NT2/D1 (cell line): Measurements from ENCODE around the gene GPD1L.
A peak's percentile ranks its signal among the peaks of the same experiment; 100 is the strongest.

Experiments
- DNase-seq: peaks from one replicate; pipeline ENCODE4 v3.0.0-alpha.2; 2011; ENCODE audit warnings: low read depth, low spot score
- H3K27me3 ChIP-seq: 2 replicates; pipeline ENCODE4 v1.6.0; 2011; ENCODE audit warnings: mild to moderate bottlenecking; ENCODE audit not compliant: insufficient read length, insufficient read depth
- H3K36me3 ChIP-seq: 2 replicates; pipeline ENCODE4 v1.6.1; 2011; ENCODE audit warnings: mild to moderate bottlenecking, low read length, mixed read lengths; ENCODE audit not compliant: insufficient read depth, insufficient read length
- H3K4me1 ChIP-seq: 2 replicates; pipeline ENCODE4 v1.5.1; 2011; ENCODE audit not compliant: insufficient read depth, insufficient read length
- H3K4me3 ChIP-seq: 2 replicates; pipeline ENCODE4 v1.5.1; 2011; ENCODE audit warnings: low read depth; ENCODE audit not compliant: insufficient read length
- H3K9ac ChIP-seq: 2 replicates; pipeline ENCODE4 v1.6.0; 2011; ENCODE audit warnings: low read depth; ENCODE audit not compliant: insufficient read length
- H3K9me3 ChIP-seq: 2 replicates; pipeline ENCODE4 v1.5.1; 2011; ENCODE audit warnings: mild to moderate bottlenecking, low read length; ENCODE audit not compliant: insufficient read depth
- SUZ12 ChIP-seq: IDR thresholded peaks from 2 replicates; pipeline ENCODE4 v1.6.1; 2011; ENCODE audit not compliant: insufficient read length, insufficient read depth; ENCODE audit errors: extremely low read depth
- YY1 ChIP-seq: IDR thresholded peaks from 2 replicates; pipeline ENCODE4 v1.6.1; 2011; ENCODE audit not compliant: insufficient read length, insufficient read depth
- ZNF274 ChIP-seq: IDR thresholded peaks from 2 replicates; pipeline ENCODE4 v1.6.1; 2011; ENCODE audit warnings: mild to moderate bottlenecking, low read depth, low read length

The GPD1L gene

DNA sequence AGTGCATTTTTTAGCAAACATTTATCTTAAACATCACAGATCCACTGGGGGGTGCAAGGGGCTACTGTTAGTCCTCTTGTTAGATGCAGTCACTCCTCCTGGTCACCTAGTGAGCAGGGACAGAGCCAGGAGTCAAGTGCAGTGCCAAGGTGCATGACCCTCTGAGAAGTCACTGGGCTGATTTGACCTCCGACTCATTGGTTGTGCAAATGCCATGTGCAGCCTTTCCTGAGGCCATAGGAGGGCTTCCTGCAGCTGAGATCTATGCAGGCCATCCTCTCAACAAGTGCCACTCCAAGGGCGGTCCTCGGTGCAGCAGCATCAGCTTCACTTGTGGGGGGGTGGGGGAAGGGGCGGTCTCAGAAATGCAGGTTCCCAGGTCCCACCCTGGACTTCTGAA, 60.2 kb downstream of the GPD1L start:
- no peaks in the 10 kb centered on the region for H3K27me3 ChIP-seq
- no peak for DNase-seq
- H3K9me3 ChIP-seq: peaks cover 54% of the 10 kb centered on the region
- TF ChIP-seq SUZ12 (no peak), YY1 (no peak), ZNF274 (no peak)
- H3K4me3 ChIP-seq: no peak overlapping the region
- no peaks in the 10 kb centered on the region for H3K36me3 ChIP-seq
- H3K4me1 ChIP-seq: no peaks in the 10 kb centered on the region
- H3K9ac ChIP-seq: no peak overlapping the region

DNA sequence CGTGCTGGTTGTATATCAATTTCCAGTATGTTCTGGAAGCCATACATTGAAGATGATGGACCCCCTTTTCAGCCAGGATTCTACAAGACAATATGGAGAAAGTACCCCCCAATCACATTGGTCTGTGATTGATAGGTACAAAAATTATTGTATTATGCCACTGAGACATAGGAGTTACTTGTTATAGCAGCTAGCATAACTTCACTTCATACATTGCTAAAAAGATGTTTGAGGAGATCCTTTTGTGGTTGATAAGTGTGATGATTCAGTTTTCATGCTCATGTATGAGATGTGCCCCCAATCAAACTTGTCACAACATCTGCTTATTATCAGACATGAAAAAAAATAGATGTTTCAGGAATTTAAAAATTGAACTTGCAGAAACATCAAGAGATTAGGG, 66.0 kb downstream of the GPD1L start:
- no peaks in the 10 kb centered on the region for H3K27me3 ChIP-seq
- TF ChIP-seq SUZ12 (no peak), YY1 (no peak), ZNF274 (no peak)
- H3K9ac ChIP-seq: no peak overlapping the region
- DNase-seq: no peak
- H3K4me1 ChIP-seq: no peaks in the 10 kb centered on the region
- H3K9me3 ChIP-seq: peaks cover 32% of the 10 kb centered on the region; the same call in 1 of the 2 replicates
- H3K4me3 ChIP-seq: no peak overlapping the region
- H3K36me3 ChIP-seq: no peaks in the 10 kb centered on the region

DNA sequence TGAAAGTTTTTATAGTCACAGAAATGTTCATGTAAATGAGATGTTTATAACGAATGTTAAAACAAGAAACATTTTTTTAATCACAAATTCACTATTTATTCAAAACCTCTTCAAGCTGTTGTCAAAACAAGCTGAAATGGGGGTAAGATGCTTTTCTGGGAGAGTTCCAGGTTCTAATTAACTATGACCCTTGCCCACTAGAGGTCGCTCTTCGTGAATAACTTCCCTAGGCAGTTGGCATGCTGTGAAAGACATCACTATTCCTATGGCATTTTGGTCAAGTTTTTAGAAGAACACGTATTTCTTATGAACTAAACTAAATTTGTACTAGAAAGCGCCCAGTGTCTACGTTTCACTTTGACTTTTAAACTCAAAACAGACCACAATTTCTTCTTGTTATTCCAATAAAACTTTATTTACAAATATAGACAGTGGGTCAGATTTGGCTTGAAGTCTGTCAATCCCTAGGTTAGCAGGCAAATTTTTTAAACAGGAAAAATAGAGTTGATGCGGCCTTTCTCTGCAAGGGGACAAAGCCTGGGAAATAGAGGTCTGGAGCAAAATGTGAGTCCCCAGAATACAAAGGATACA, 69.3 kb downstream of the GPD1L start:
- peak; percentile 68 for DNase-seq
- TF ChIP-seq YY1 (no peak), SUZ12 (no peak), ZNF274 (no peak)

DNA sequence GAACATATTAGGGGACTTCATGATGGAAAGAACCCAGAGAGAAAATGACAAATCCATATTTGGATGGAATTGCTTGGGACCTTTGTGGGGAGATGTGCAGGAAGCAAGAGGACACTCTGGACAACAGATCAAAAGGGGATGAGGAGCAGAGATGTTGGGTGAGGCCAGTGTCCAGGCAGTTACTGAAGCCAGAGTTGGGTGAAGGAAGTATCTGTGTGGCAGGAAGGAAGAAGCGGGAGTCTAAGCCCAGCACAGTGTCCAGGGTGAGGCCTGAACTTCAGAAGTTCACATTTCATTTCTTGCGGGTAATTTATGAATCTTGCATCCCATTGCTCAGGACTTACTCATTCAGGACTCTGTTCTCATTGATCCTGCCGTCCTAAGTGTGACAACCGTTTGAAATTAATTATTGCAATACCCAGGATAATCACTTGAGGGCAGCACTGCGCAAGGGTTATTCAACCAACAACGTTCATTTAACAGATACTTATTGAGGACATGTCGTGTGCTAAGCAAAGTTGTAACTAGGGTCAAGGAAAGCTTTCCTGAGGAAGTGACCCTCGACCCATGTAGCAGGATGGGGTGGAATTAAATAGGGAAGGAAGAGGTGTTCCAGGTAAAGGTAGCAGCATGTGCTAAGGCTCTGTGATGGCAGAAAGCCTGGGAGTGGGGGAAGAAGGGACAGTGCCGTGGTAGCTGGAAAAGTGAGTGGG, 70.7 kb downstream of the GPD1L start:
- Histone ChIP-seq H3K9ac (no peak overlapping the region), H3K4me3 (no peak overlapping the region), H3K27me3 (no peaks in the 10 kb centered on the region), H3K36me3 (no peaks in the 10 kb centered on the region), H3K9me3 (0 out of 2 replicates have a peak, but pooled peaks cover 3% of the 10 kb centered on the region), H3K4me1 (no peaks in the 10 kb centered on the region)
- peak; percentile 38 for DNase-seq
- TF ChIP-seq YY1 (no peak), ZNF274 (no peak), SUZ12 (no peak)

More for the DNA sequence above, 69.3 kb downstream of the GPD1L start:
- H3K36me3 ChIP-seq: no peaks in the 10 kb centered on the region
- peaks cover 17% of the 10 kb centered on the region; the same call in 1 of the 2 replicates for H3K9me3 ChIP-seq
- H3K27me3 ChIP-seq: no peaks in the 10 kb centered on the region
- H3K4me3 ChIP-seq: no peak overlapping the region
- no peak overlapping the region for H3K9ac ChIP-seq
- no peaks in the 10 kb centered on the region for H3K4me1 ChIP-seq

DNA sequence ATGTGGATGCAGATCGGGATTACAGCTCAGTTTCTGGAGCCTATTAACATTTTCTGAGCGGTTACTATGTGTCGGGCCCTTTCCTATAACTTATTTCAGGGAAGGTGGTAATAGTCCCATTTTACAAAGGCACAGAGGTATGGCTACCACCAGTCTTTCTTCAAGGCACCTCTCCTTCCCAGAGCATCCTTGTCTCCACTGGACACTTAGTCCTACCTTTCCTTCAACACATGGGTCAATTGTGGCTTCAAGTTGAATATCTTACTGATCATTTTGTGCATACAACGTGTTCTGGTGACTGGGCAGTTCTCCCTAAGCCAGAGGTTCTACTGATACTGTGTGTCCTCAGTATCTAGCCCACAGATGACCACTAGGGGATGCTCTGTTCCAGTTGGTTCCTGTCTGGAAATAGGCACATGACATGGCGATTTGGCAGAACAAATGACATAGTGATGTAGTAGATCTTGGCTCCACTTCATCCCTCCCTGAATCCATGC, 71.3 kb downstream of the GPD1L start:
- H3K9me3 ChIP-seq: no peaks in the 10 kb centered on the region
- no peaks in the 10 kb centered on the region for H3K4me1 ChIP-seq
- no peak overlapping the region for H3K4me3 ChIP-seq
- no peak overlapping the region for H3K9ac ChIP-seq
- no peaks in the 10 kb centered on the region for H3K36me3 ChIP-seq
- H3K27me3 ChIP-seq: no peaks in the 10 kb centered on the region
- DNase-seq: peak; percentile 65
- TF ChIP-seq YY1: no peak
- TF ChIP-seq SUZ12: no peak
- TF ChIP-seq ZNF274: no peak

DNA sequence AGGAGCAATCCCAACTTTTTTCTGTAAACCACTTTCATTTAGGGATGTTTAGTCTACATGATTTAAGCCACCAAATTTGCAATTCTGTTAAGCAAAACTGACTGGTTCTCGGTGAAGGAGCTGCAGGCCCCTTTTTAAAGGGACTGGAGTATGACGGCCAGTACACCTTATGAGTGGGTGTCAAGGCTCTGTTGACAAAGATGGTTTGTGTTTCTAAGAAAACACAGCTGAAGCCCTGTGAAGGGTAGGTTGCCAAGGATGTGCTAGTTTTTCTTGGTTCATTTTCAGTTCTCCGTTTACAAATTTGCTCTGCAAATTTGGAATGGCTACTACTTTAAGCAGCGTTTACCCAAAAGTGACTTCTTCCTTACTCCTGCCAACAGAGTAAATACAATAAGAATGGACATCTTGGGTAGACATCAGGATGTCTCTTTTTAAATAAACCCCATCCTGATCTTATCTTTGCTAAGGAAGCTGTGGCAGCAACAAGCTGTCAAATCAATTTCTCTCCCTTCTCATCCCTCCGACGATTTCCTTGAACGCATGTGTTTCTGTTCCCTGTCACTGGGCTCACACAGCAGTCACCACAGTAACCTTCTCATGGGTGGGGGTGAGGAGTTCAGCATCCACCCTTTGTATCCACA, 73.8 kb downstream of the GPD1L start:
- Histone ChIP-seq H3K9me3 (no peaks in the 10 kb centered on the region), H3K27me3 (no peaks in the 10 kb centered on the region), H3K36me3 (no peaks in the 10 kb centered on the region), H3K9ac (no peak overlapping the region), H3K4me3 (no peak overlapping the region), H3K4me1 (no peaks in the 10 kb centered on the region)
- TF ChIP-seq ZNF274: no peak
- no peak for TF ChIP-seq YY1
- no peak for TF ChIP-seq SUZ12
- DNase-seq: no peak

DNA sequence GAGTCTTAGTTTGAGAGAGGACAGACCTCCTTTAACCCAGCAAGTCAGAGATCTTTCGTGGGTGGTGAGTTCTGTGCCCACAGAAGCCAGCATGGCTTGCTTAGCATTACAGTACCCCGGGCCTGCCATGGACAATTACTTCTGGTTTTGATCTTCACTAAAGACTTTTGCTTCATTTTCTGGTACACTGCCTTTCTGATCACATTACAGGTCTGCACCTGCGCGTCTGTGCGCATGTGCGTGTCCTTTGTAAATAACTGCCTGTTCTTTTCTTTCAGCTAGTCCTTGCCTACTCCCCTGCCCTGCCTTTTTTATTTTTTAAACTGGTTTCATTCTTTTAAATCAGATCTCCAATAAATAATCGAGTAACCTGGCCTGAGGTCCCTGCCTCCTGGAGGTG, 74.9 kb downstream of the GPD1L start:
- H3K4me3 ChIP-seq: no peak overlapping the region
- no peaks in the 10 kb centered on the region for H3K4me1 ChIP-seq
- DNase-seq: no peak
- H3K27me3 ChIP-seq: no peaks in the 10 kb centered on the region
- H3K9me3 ChIP-seq: no peaks in the 10 kb centered on the region
- no peak overlapping the region for H3K9ac ChIP-seq
- TF ChIP-seq ZNF274 (no peak), SUZ12 (no peak), YY1 (no peak)
- no peaks in the 10 kb centered on the region for H3K36me3 ChIP-seq
